ENCODE measurements around the gene OPCML.

DNA sequence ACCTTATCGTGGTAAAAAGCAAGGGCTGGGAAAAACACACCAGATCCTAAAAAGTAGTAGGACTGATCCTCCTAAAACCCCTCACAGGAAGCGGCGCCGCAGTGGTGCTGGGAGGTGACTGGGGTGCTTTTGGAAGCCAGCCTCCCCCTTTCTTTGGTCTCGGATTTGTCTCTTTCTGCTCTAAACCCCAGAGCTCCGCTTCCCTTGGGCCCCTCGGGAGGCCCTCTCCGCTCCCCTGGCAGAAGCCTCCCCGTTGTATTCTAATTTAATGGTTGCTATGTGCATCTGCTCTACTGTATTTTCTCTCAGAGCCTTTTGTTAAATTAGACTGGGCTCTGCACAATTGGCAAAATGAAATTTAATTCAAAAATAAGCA lies 587.7 kb downstream of the OPCML start:
- TF ChIP-seq, protein P1, sequence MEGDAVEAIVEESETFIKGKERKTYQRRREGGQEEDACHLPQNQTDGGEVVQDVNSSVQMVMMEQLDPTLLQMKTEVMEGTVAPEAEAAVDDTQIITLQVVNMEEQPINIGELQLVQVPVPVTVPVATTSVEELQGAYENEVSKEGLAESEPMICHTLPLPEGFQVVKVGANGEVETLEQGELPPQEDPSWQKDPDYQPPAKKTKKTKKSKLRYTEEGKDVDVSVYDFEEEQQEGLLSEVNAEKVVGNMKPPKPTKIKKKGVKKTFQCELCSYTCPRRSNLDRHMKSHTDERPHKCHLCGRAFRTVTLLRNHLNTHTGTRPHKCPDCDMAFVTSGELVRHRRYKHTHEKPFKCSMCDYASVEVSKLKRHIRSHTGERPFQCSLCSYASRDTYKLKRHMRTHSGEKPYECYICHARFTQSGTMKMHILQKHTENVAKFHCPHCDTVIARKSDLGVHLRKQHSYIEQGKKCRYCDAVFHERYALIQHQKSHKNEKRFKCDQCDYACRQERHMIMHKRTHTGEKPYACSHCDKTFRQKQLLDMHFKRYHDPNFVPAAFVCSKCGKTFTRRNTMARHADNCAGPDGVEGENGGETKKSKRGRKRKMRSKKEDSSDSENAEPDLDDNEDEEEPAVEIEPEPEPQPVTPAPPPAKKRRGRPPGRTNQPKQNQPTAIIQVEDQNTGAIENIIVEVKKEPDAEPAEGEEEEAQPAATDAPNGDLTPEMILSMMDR (IDR thresholded peaks at IDR 0.05) = no peak
- no peak for TF ChIP-seq POLR2A (IDR thresholded peaks at IDR 0.05)

Measured in suprapubic skin (tissue), 3 donors.